NCI-H748 (cell line): ENCODE data around the gene IRF2.

Experiments
- DNase-seq: peaks from one replicate; lab custom pipeline; 2025; ENCODE audit not compliant: unreplicated experiment; lab: John Stamatoyannopoulos, UW

IRF2 gene

DNA sequence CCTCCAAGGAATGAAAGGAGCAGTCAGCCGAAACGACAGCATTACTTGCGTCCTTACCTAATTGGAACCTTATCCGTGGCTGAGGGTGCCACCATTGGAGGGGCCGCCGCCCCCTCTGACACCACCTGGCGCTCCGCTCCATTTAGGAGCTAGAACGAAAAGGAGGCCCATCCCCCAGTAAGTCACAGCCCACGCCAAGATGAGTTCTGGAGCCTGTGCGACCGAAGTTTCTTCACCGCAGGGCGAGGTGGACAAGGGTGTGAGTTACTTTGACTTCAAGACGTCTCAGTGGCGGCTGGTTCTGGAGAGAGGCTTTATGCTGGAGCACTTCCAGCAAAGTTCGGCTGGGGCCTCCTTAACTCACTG, 729 bp upstream of the IRF2 start:
- DNase-seq, result no peak

DNA sequence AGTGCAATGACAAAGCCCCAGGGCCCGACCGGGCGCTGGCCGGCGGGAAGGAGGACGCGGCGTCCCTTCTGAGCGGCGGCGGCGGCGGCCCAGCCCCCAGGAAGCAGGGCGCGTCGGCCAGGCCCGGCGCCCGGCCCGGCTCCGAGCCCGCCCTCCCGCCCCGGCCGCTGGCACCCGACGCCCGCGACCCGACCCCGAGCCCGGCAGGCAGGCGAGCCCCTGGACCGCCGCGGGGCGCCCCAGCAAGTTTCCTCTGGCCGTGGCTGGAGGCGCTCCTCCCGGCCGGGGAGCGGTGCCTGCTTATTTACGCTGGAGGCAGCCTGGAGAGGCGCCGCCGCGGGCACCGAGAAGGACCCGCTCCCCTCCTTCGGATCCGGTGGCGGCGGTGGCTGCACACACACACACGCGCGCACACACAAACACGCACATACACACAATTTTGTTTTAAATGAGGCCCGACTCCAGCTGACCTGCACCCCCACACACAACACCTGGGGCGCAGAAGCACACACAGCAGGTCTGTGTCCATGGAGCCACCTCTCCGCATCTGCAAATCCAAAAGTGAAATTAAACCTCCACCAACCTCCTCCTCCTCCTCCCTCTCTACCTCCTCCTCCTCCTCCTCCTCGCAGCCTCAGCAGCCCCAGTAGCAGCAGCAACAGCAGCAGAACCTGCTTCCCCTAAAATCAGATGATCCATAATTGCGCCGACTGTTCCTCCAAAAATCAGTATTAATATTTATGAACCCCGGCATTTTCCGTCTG, 669 bp downstream of the IRF2 start:
- peak; percentile 45 for DNase-seq

DNA sequence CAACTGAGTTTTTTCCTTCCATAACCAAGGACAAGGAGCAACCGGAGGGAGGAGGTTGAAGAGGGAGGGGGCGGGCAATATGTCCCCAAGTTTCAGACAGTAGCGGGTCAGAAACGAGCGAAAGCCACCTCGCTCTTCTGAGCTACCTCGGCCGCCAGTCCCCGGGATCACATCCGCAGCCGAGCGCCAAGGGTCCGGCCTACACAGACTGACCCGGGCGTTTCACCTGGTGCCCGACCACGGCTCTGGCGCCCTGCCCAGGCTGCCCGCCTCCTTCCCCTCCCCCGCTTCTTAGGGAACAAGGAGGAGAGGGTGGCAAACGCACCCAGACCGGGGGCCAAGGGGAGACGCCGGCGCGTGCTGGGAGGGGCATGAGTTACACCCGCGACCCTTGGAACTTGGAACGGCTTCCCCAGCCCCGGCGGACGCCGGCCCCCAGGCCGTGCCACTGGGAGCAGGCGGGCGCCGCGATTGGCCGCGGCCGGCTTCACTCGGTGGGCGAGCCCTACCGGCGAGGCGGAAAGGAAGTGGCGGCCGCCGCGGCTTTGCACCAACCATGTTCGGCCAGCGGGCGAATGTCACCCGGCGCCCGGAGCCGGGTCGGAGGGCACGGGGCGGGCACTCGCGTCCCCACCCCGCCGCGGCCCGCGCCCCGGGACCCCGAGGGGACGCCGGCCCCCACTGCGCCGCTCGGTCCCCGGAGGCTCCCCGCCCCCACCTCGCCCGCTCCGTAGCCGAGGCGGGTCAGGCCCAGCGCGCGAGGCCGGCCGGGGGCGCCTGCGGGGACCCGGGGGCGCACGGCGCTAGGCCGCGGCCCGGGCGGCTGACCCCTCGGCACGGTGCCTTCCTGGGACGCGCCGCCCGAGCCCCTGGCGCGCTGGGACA, 1.5 kb downstream of the IRF2 start:
- peak; percentile 76 for DNase-seq

DNA sequence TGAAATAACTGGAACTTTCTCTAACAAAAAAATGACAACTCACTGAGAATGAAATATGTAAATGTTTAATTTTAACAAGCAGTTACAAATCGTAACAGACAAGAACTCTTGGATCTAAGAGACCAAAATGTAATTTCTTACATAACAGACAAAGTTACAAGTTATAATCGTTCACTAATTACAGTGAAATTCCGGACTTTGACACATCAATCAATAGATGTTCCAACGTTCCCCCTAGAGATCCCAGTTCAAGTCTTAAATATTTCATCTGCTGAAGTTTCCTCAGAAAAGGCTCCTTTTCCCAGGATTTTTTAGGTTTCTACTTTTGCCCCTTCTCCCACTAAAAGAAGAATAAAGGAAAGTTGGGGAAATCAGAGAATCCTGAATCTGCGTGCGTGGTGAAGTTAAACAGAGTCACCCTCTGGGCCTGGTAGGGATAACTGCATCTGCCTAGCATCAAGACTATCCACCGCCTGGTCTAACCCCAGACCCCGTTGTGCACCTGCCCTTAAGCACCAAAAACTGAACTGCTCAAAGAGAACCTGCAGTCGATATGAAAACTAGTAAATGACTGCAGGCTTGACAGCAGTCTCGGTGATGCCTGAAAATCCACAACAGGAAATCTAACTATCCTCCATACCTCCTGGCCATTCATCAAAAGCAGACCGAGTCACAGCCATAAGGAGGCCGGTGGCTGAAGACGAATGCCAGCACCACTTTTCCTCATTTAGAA, 2.3 kb downstream of the IRF2 start:
- peak; percentile 46 for DNase-seq

DNA sequence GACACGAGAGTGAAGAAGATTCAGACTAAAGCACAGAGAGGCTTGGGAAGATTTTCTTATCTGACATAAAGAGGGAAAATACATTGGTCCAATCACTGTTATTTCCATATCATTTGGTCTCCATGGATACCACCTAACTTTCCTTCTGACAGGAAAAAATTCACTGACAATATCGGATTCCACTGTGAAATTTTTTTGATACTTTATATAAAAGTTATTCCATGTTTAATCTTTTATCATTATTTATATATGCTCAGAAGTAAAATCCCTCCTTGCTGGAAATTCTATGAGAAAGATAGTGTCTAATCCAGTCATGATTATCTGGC, 3.6 kb downstream of the IRF2 start:
- DNase-seq, result no peak

DNA sequence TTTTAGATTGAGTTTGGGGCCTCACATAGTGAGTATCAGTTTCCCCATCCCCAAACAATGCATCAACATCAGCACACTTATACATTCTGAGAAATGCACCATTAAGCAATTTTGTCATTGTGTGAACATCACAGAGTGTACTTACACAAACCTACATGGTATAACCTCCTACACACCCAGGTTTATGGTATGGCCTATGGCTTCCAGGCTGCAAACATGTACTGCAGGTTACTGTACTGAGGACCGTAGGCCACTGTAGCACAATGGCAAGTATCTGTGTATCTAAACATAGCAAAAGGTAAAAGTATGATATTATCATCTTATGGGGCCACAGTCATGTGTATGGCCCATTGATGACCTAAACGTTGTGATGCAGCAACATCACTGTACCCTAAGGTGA, 7.7 kb downstream of the IRF2 start:
- DNase-seq, result no peak

DNA sequence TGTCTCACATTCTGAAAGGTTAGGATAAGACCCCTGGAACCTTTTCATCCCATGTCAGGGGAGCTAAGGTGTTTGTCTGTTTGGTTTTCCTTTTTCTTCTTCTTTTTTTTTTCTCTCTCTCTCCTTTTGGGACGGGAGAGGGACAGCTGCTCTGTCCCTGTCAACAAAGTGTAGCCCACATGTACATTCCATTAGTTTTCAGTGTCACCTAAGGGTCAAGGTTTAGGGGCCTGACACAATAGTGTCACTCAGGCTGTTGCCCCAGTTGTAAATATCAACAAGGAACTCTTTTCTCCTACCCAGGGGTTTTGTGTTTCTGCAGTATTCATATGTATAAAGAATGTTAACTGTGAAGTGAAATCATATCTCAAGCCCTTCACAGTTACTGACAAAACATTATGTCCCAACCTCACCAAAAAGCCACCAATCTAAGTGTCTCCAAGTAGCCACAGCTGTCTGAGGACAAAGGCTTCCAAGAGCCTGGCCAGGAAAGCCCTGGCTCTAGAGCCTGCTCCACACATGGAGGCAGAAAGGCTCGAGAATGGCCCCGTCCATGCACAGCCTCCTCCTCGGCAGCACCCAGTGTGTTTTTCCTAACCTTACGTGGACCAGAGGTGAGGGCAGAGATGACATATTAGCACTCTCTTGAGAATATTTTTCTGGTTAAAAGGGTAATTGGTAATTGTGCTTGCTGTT, 9.4 kb downstream of the IRF2 start:
- no peak for DNase-seq

DNA sequence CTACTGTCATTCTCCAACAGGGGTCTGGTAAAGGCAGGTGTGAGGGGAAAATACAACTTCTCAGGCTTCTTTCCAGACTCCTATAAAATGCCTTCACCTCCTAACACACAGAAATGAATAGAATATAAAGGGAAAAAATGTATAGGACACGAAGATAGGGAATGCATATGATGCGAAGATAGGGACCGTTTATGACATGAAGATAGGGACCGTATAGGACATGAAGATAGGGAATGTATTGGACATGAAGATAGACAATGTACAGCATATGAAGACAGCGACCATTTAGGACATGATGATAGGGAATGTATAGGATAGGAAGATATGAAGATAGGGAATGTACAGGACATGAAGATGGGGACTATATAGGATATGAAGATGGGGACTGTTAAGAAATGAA, 10.5 kb downstream of the IRF2 start:
- no peak for DNase-seq

DNA sequence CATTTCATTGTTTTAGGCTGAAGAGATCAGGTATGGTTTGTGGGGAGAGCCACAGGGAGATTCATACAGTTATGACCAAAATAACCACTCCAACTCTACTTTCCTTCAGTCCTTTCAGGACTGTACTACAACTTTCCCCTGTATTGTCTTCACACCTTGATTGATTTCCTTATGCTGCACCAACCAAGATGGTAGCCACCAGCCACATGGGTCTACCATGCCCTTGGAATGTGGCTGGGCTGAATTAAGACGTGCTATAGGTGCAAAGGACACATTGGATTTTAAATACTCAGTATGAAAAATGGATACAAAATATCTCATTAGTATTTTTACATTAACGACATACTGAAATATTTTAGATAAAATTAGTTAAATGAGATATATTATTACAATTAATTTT, 11.2 kb downstream of the IRF2 start:
- no peak for DNase-seq

DNA sequence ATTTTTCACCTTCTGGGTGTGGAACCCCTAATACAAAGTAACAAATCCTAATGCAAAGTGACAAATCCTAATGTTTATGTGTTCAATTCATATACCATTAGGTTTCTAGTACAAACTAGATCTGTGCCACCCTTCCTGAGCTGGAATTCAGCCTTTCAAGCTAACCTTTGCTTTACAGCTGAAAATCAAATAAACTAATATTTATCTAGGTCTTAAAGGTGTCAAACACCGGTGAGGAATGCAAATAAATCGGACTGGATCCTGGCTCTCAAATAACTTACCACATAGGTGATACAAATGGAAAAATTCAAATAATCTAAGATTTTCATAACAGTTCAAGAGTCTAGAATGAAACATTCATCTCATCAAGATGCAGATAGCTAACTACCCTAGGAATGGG, 11.6 kb downstream of the IRF2 start:
- no peak for DNase-seq

DNA sequence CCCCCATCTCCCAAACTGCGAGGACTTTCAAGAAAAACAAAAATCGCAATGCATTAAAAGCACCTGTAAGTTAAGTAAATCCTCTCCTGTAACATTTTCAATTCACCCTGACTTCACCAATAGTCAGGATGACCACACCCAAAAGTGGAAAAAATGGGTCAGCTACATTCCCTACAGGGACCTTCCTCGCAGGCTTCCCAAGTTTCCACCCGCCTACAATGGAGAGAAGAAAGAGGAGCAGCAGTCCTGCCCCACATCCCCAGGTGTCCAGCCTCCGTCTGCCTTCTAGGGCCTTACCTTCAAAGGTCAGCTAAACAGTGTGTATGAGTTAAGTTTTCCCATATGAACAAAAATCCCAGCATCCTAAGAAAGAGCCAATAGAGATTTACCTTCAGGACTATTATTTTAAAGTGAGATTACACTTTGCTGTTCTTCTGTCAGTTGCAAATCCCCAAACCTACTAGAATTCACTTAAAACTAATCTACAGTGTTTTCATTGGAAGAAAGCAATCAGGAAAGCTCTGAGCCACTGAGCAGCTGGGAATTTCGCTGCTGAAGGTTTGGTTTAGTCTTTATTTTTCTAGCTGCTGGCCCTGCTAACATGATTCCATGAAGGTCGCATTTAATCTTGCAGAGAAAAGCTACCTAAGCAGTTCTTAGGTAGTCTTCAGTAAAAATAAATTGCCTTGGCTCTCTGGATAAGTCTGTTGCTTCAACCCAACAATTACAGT, 12.5 kb downstream of the IRF2 start:
- no peak for DNase-seq

DNA sequence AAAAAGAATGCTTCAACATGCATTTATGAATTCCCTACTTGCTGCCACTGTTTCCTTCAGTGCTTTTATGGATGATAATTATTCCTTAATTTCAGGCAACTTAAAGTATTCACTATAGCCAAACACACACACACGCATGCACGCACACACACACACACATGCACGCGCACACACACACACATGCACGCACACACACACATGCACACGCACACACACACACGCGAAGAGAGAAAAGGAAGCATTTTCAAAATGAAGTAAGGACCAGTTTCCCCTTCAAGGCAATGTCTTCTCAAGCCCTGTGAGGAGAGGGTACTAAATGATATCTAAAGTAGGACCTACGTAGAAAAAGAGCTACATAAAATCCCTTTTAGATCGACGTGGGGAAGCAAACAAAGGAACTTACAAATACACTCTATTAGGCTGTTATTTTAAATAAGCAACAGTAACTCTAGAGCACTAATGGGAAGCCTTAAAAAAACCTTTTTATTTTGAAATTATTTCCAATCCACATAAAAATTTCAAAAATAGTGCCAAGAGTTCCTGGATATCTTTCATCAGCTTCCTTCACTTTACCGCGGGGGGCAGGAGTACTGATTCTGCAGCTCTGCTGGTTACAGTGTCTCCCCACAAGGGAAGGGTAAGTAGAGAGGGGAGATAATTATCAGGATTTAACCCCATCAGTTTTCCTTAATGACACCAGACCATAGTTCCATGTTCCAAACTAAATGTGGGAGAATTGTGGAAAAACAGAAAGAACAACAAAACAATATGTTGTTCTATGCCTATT, 13.7 kb downstream of the IRF2 start:
- DNase-seq, result no peak

DNA sequence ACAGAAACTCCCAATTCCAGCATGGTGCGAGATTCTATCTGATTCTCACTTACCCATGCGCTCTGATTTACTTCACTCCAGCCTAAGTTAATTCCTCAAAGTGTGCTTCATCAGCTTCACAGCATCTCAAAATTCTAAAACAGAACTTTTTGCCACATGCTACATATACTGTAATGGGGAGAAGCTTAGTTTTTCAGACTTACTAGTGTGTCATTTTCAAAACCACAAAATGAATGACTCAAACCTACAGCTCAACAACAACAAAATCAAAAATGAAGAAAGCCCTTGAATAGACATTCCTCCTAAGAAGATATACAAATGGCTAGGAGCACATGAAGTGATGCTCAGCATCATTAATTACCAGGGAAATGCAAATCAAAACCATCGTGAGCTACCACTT, 14.9 kb downstream of the IRF2 start:
- DNase-seq, result no peak

DNA sequence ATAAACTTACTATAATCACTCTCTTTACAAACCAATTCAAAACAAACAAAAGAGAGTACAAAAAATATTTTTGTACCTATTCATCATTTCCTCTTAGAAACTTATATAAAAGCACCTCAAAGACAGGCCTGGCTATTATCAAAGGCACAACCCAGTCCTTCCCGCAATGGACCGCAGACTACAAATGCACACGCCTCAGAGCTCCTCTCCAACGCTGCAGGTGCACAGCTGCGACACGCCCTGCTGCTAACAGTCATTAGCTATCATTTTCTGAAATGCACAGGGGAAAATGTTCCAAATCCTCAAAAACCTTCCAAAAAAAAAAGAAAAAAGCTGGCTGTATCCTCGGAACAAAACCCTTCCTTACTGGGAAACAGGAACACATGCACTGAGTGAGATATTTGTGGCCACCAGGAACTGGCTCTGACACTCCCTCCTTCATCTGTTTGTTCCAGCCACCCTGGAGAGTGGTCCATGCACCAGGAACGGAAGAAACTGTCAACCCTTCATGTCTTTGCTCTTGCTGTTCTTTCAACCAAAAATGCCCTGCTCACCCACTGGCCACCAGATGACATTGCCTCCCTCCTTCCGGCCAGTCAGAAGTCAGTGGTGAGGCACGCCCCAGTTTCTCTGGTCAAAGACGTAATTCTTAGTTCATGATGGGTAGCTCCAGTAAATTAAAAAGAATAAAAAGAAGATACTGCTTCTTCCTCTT, 16.7 kb downstream of the IRF2 start:
- DNase-seq, result peak; percentile 51

DNA sequence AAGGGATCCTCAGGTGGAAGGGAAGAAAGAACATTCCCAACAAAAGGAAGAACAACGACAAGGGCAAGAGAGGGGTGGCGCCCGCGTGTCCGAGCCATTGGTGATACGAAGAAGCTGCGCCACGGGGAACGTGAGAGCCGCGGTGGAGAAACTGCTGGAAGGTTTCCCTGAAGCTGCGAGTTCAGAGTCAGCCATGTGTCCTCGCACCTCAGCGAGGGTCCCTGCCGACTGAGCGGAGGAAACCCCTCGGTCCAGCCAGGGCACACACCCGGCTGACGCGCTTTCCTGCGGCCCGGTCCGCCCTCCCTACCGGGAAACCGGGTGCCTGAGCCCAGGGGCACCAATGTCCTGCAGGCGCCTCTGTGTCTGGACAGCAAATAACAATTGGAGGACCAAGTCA, 18.0 kb downstream of the IRF2 start:
- DNase-seq, result no peak

DNA sequence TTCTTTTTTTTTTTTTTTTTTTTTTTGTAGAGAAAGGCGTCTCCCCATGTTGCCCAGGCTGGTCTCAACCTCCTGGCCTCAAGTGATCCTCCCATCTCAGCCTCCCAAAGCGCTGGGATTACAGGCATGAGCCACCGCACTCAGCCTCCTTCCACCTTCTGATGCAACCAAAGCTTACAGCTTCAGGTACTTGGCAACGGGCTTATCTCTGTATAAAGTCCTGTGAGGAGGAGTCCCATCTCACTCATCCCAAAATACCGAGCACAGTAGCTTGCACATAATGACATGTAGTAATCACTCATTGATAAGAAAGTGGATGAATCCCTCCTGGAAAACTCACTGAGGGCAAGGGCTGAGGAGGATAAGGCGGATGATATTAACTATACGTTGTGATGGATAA, 19.1 kb downstream of the IRF2 start:
- no peak for DNase-seq

DNA sequence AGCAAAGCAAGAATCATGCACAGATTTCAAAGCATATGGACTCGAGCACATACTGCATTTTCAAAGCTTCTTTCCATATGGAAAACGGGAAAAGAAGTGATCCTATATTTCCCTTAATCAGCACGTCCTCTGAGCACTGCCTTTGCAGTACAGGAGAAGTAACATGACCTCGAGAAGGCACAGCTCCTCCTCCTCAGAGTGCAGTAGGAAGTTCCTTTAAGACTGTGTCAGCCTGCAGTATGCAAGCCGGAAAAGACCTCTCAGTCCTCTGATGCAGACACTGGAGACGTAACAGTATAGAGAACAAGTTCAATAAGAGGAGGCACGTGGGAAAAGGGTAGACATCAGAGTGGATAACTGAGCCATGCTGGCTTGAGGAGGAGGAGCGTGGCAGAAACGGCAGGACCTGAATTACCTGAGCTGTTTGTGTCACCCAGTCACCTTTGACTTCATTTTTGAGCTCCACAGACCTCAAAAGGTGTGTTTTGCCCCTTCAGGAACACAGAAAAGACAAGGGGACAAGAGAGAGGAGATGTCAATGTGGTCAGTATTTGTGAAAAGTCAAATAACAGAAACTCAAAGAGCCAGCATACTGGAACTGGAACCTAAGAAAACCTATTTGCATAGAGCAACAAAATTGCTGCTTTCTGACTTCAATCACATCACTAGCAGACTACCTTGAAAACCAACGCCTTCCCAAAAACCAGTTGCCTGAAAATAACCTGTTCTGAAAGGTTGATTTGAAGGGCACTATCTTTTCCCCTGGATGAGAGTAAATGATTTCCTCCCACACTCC, 20.8 kb downstream of the IRF2 start:
- DNase-seq, result no peak

DNA sequence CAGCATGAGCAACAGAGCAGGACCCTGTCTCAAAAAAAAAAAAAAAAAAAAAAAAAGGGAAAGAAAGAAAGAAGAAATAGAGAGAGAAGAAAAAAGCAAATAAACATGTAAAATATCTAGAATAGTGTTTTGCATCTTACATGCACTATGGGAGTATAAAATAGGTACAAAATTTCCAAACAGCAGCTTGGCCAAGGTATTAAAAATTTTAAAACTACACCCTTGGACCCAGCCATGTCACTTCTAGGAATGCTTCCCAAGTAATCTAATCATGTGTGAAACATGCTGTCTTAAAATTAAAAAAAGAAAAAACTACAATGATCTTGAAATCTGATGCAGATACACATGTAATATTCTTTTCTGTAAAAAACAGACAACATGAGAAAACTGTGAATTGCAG, 21.6 kb downstream of the IRF2 start:
- DNase-seq, result no peak

DNA sequence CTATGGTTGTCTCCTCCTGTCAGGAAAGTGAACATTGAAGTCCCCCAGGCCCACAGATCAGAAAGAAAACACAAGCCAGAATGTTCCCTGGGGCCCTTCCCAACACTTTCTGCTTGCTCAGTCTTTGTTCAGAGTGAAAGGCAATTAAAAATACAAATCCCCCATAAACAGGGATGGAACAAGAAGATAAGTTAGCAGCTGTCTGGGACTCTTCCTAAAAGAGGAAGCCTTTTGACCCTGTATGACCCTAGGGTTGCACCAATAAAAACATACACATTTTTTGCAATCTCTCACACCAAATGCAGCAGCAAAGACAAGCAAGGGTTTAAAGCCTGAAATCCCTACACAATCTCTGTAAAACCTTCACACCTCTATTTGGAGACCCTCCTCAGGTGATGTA, 22.6 kb downstream of the IRF2 start:
- DNase-seq, result no peak
